ENCODE measurements around the gene ENOX2.

The ENOX2 gene

DNA sequence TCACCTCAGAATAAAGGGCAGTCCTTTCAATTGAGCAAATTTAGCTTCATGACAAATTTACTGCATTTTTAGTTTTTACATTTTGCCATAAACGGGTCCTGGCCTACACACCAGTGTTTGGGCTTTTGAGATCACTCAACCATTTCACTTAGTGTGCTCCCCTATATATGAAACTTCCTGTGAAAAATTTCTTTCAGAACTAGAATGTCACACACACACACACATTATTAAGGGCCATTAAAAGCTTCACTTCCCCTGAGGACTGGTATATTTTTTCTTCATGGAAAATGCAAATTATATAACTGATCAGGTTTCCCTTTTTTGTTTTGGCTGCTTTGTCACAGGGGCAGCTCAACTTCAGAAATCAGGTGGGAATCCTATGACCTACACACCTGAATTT, 206.5 kb downstream of the ENOX2 start:
- DNase-seq, result no peak

DNA sequence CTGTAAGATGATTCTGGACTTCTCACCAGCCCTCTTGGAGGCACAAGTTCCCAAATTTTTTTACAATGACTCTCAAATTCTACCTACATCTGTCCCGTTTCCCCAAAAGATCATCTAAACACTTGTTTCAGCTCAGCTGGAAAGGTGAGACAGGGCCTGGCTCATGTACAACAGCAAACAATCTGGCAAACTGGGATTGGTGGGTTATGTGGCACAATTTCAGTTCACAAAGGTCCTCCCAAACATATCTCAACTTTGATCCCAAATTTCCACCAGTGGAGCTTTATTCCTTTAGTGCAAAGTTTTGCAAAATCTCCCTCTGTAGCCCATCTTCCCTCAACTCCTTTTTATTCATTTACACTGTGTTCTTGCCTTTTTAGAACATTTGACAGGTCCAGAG, 207.1 kb downstream of the ENOX2 start:
- DNase-seq, result no peak

DNA sequence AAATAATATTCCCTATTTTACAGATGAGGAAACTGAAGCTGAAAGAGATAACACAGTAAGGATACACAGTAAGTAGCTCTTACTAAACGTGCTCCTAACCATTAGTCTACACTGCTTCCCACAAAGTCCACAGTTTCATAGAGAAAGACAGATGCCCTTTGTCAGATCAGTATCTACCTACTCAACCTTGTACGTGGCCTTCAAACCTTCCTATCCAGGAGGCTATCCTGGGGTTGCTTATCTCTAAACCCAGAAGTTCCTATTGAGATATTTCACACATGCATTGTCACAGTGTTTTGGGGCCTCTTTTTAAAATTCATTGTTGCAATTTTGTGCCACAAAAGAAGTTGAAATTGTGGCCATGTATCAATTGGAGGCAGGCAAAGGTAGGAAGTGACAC, 208.0 kb downstream of the ENOX2 start:
- DNase-seq, result no peak

DNA sequence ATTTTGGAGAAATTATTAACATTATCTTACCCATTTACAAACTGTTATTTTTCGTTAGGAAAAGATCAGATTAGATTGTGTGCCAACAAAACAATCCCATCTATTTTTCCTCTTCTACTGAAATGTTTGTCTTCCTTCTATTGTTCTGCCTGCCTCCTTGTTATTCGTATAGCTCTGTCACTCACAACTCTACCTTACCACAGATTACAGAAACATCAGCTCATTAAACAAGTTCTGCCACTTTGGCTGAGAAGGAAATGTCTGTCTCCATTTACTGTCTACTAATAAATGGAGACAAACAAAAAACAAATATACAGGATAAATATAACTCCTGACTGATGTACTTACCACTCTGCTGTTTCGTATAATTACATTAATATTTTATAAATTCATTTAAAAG, 211.4 kb downstream of the ENOX2 start:
- no peak for DNase-seq

DNA sequence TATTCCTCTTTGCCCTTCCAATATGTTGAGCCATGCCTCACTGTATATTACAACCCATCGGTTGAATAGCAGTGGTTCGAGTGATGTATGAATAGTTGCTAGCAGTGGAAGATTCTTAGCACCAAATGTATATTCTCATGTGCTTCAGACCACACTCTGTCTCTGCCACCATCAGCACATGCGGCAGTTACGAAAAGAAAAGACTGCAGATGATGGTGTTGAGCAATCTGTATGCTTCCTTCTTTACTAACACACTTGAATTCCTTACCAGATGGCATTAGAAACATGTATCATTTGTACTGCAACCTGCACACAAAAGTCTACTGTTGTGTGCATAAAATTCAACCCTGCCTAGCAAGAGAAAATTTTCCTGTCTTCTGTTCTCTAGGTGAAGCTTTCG, 214.6 kb downstream of the ENOX2 start:
- DNase-seq, result no peak

DNA sequence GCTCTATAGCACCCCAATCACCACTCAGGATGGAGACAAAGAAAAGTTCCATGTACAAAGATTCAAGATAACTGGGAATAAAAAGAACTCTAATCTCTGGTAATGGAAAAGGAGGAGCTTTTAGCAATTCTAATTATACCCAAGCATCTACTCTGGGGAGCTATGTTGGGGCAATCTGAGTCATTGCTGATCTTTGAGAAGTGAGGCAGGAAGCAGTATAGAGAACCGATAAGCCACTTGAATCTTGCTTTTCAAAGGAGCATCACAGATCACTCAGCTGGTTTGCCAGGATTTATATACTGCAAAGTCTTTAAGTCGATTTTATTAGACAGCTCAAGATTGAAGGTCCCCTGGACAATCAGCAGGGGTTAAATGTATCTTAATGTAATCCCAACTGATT, 220.0 kb downstream of the ENOX2 start:
- peak; percentile 24 for DNase-seq

DNA sequence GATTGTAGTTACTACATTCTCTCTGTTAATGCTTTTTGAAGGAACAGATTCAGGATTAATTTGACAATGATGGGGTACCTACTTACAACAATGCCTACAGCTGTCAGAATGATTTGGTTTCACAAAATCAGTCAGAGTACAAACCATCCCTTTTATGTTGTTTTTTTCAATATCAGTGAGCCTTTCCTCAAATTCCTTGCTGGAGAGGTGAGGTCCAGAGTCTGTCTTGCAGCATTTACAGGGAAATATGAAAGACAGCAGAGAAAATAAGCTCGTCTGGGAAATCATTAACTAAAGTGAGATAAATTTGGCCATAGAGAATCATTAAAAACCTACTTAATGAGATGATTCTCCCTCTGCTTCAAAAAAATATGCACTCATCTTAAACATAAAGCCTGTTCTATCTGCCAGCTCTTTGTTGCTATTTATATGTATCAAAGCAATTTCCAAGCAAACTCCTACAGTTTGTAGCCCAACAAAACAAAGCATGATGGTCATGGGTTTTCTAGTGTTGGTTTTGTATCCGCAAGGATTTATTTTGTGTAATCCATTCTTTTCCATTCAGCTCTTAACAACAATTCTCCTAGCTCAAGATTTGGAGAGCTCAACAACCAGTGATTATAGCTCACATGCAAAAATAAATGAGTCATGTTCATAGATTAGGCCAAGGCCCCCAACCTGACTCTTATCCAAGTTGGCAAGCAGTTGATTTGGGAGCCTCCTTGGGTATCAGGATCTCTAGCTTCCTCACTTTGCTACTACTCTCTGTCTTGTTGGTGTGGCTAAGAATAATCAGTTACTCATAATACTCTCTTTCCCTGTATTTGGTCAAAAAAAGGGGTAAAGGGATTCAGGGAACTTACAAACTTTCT, 222.6 kb downstream of the ENOX2 start:
- DNase-seq, result peak; percentile 13

DNA sequence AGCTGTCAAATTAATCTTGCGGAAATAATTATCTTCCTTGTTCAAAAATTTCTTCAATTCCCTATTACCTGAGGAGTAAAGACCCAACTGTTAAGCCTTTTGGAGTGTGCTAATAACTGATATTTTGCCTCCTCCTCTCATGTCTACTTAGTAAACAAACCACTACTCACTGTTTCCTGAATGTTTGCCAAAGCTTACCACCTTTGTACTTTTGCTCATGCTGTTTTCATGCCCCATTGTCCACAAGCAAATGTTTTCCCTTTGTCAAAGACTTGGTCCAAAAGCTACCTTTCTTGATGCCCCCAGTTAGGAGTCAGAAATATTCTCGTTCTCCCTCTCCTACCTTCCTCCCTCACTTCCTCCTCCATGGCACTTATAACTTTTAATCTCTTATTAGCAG, 226.1 kb downstream of the ENOX2 start:
- DNase-seq, result no peak

DNA sequence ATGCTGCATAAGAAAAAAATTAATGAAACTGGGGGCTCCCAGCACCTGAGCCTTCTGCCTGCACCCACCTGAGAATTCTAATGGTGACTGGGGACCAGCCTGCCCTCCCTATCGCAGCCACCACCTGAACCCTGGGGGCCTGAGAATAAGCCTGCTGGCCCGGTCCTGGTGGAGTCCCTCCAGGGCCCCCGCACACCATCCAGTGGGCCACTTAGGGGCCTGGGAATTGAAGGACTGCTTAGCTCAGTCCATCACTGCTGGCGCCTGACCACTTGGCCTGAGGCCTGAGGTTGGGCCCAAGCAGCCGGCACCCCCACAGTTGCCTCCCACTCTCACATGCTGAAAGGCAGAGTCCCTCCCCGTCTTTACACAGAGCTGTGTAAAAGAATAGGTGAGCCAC, 230.8 kb downstream of the ENOX2 start:
- DNase-seq, result no peak

DNA sequence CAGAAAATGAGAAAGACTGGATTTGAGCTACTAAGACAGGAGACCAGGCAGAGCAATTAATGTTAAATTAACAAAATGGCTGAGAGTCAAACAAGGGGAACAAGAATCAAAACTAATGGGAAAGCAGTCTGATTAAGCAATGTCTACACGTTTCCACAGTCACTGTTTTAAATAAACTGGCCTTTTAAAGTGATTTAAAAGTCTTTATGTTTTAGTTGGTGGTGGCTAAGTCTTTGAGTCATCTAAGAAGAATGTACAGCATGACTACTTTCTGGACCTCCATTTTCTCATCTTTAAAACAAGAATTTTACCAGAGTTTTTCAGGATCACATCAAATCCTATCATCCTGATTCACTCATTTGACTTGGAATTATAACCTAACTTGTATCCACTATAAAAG, 233.8 kb downstream of the ENOX2 start:
- DNase-seq, result peak; percentile 67

DNA sequence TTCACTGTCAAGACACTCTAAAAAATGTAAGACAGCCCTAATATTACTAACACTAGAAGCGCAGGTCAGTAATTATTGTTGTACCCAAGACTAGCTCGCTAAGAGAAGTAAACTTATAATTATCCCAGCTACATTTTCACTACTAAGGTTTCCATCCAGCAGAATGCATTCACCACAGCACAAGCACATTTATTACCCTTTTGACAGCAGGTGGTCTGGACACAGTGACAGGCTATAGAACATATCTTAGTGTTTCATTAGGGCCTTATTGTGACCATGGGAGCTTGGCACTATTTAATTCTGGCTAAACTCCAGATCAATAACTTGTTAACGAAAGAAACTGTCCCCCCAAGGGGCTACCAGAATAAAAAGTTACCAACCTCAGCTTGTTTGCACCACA, 237.7 kb downstream of the ENOX2 start:
- DNase-seq, result no peak

DNA sequence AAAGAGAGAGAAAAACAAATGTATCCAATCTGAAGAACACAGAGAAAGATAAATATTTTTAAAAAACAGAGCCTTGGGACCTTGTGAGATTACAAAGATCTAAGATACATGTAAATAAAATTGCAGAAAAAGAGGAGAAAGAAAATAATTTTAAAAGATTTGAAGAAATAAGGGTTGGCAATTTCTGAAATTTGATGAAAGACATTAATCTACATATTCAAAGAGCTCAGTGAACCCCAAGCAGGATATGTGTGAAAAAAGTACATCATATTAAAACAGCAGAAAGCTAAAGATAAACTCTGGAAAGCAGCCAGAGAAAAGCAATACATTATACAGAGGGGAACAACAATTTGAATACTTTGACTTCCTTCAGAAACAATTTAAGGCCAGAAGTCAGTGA, 244.7 kb downstream of the ENOX2 start:
- DNase-seq, result no peak

DNA sequence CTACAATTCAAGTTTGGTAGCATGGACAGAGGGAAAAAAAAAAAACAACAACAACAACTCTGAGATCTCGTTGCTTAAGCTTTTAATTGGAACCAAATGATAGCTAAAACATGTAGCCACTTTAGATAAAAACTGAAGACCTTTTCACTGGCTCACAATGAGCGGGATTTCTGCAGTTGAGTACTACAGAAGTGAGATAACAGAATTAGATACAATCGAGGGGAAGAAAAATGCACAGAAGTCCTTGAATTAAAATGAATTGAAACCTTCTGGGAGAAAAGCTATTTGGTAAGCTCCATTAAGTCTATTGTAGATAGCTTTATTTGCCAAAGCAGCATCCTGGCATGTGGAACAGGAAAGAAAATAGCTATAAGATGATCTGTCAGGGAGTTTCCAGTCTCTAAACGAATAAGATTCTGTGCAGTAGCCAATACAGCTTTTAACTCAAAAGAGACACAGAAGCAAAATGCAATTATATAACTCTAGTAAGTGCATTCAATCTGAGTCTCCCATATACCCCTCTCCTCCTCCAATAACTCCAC, 248.5 kb downstream of the ENOX2 start:
- peak; percentile 25 for DNase-seq

DNA sequence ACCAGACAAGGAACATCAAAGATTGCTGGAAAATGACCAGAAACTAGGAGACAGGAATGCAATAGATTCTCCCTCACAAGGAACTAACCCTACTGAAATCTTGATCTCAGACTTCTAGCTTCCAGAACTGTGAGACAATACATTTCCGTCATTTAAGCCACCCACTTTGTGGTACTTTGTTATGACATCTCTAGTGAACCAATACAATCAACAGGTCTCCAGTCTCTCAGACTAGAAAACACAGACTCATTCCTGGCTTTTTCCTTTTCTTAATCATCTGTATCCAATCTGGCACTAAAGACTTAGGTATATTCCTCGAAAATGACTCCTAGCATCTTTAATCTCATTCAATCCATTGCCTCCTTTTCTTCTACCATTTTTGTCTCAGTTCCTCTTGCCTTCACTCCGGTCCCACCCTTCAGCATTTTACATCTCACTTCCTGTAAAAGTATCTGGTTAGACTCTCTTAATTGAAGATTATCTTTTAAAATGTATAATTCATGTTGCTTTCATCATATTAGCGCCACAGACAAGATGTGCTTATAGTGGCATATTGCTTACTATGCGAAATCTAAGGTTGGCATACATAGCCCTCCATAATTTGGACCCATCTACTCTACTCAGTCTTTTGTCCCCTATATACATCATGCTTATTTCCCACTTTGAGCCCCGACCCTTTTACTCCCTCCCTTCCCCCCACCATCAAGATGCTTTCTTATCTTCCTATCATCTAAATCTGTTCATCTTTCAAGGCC, 250.0 kb downstream of the ENOX2 start:
- DNase-seq, result no peak

DNA sequence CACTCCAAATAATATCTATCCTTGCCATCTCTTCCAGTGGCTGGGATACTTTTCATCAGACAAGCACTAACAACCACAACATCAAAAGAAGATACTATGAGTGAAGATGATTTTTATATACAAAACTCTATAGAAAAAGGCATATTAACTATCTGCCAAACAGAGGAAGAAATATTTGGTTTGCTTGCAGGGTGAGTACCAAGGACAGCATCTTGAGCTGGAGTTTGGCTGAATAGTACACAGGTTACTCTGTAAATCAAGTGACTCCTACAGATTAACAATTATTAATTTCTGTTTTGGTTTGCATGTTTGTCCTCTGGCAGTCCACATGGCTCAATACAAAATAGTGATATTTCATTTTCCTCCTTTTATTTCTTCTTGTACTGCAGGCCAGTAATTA, 253.3 kb downstream of the ENOX2 start:
- DNase-seq, result no peak

DNA sequence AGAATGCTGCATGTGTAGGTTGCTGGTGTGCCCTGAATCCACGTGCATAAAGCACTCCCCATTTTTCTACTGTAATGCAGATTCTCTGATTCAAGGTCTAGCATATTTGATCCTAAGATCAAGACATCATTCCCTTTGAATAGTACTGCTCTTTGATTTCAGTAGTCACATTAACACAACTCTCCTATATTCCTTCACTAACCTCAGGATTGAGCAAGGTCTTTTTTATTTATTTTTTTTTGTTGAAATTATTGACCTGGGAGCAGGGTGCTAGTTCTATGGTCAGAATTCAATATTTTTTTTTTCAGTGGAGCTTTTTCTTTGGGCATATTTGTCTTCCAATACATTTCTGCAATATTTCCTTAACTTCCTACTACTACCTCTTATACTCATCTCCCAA, 255.5 kb downstream of the ENOX2 start:
- DNase-seq, result no peak

DNA sequence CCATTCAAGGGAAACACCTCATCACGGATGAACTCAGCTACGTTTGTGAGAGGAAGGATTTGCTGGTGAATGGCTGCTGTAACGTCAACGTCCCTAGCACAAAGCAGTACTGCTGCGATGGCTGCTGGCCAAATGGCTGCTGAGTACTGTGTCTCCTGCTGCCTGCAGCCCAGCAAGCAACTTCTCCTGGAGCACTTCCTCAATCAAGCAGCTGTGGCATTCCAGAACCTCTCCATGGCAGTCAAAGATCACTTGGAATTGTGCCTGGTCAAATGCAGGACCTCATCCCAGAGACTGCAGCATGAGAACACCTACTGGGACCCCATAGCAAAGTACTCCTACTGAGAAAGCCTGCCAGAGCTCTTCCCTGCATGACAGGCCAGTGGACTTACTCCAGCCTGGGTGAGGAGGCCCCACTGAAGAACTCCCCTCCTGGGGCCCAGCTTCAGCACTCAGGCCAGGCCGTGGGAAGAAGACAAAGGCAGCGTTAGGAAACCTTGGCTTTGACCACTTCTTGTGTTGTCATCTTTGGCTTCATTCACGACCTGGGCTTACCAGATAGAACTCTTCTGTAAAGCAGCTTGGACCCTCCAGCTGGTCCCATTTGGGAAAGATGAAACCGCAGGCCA, 256.9 kb downstream of the ENOX2 start:
- no peak for DNase-seq

DNA sequence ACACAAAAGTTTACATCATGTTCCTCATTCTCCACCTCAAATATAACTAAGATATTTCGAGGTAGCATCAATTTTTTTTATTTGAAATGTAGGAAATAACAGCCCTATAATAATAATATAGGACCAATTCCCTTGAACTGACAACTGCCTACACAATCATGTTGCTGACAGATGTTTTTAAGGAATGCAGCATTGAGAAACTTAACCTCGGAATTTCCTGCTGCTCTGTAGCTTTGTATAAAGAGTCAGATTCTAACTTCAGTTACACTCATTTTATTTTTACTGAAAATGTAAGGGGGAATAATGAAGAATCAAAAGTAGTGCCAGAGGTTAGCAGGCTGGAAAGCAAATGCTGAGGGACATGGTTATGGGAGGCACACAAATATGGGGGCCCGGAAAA, 265.4 kb downstream of the ENOX2 start:
- peak; percentile 67 for DNase-seq

DNA sequence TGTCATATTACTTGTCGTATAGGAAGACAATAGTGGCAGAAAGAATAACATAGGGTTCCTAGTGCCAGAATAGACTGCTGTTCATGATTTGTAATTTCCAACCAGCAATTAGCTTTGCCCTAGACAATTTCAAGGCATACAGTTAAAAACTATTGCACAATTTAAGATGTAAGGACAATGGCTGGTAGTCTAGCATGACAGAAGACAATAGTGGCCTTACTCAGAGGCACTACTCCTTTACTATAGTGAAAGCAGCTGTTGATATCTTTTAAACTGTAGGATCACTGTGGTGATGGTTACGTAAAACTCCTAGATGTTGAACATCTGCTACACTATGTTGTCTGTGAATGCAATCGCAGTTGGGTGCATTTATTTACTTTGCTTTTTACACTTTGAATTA, 266.7 kb downstream of the ENOX2 start:
- DNase-seq, result no peak

DNA sequence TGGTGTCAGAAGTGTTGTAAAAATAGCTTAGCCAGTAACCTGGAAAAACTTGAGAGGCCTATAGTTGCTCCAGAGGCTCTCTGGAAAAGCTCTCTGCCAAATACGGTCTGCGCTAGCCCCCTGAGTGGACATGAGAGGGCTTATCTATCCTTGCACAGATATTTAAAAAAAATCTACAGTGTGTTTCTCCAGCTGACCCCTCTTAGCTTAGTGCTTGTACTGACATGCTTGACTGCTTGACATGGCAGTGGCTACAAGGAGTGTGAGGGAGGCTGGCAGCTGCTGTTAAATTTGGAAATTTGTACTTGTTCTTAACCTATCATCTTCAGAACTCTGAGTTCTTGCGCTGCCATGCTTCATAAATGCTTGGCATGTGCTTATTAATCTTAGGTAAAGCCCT, 272.0 kb downstream of the ENOX2 start:
- no peak for DNase-seq

DNA sequence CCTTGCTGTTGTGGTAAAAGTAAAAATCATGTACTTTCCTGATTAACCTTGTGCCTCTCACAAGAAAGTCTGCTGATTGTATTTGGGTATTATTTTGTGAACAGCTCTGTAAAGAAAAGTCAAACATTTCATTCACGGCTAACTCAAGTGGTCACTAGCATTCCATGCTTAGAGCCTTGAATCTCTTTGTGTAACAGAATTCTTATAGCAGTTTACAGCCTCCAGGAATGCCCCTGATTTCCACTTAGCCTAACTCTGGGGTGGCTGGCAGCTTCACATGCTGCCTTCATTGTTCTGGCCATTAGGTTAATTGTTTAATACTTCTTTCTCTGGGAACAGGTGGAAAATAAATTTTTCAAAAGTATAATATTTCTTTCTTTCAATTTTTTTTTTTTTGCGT, 274.5 kb downstream of the ENOX2 start:
- no peak for DNase-seq

DNA sequence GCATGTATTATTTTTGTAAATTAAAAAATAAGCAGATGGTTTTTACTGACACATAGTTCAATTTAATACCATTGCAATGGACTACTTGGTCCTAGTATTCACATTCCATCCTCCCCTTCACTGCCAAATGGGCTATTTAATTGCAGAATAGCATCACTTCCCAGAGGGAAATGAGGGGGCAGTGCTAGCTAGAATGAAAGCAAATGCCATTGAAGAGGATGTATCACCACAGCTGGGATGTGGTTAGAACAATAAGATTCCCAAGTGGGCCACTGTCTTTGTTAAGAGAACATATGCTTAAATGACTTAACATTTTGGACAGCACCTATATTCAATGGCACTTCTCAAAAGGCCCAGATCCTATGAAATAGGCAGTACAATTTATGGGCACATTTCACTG, 276.5 kb downstream of the ENOX2 start:
- peak; percentile 51 for DNase-seq

DNA sequence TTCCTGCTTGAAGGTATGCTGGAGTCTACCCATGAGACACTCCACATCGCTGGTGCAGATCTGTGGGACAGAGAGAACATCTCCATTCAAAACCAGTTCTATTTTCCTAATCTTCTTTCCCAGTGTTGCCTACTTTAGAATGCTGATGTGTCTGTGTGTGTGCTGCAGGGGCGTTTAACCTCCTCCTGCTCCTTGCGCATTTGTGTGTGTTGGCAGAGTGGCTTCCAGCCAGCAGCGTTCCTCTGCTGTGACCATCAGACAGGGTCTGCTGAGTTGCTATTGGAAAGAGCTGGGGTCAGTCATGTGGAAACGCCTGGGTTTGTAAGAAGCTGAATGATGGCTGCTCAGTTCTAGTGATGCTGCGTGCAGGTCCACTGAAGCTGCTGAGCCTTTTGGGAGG, 277.6 kb downstream of the ENOX2 start:
- no peak for DNase-seq

Data from fibroblast of skin of abdomen (primary cell).